HG03060 (cell line): ENCODE data around the gene PARD3.
"Not testable (repeated sequence)": the region's sequence is repeated elsewhere in the genome, so short reads cannot be mapped to it uniquely, and the experiment has no call there.

Experiments
- ATAC-seq: cut with Tn5 transposase; IDR thresholded peaks from one replicate; pipeline ENCODE4 v1.9.1; 2021; ENCODE audit warnings: low read depth, moderate number of reproducible peaks; ENCODE audit not compliant: unreplicated experiment

PARD3 gene

GRCh38 chr10:34748357-34748756, 66.7 kb downstream of the PARD3 start:
- no peak for ATAC-seq

GRCh38 chr10:34746094-34746493, 69.0 kb downstream of the PARD3 start:
- ATAC-seq, result no peak

- ATAC-seq, result no peak
Observed at GRCh38 chr10:34745244-34745643, 69.9 kb downstream of the PARD3 start.

- no peak for ATAC-seq
Observed at GRCh38 chr10:34744590-34744989, 70.5 kb downstream of the PARD3 start.

DNA sequence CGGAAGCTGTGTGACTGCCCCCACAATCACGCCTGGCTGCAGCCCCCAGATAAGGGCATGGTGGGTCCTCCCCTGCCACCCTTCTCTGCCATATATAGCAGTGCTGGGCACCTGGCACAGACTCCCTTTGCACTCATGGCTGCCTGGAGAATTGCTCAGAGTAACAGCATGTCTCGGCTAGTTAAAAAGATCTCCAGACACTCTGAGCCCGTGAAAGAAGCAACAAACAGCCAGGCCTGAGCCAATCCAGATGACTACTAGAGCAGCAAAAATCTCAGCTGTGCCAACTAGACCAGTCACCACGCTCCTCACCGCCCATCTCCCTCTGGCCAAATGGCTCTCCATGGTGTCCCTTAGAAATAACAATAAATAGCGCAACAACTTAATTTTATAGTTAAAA, 71.3 kb downstream of the PARD3 start:
- no peak for ATAC-seq

DNA sequence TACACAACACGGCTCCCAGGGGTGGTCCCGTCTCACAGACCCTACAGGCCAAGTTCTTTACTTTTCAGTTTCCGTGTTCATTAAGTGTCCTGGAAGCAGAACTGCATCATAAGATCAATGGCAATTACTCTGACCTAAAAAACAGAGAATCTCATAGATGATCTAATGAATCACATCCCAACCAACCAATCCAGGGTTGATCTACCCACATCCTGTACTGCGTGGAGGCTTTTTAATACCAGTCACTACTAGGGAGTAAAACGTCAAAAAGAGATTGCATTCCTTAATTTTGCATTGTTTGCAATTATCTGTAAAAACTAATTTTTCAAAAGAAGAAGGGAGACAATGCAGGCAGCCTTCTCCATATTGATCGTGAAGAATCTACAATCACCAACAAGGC, 72.6 kb downstream of the PARD3 start:
- ATAC-seq, result no peak

GRCh38 chr10:34741087-34741486, 74.0 kb downstream of the PARD3 start:
- ATAC-seq, result not testable (repeated sequence)

GRCh38 chr10:34740321-34740720, 74.8 kb downstream of the PARD3 start:
- no peak for ATAC-seq

- no peak for ATAC-seq
Observed at GRCh38 chr10:34739915-34740314, 75.2 kb downstream of the PARD3 start.

- ATAC-seq, result no peak
Observed at GRCh38 chr10:34737772-34738169, 77.3 kb downstream of the PARD3 start.

DNA sequence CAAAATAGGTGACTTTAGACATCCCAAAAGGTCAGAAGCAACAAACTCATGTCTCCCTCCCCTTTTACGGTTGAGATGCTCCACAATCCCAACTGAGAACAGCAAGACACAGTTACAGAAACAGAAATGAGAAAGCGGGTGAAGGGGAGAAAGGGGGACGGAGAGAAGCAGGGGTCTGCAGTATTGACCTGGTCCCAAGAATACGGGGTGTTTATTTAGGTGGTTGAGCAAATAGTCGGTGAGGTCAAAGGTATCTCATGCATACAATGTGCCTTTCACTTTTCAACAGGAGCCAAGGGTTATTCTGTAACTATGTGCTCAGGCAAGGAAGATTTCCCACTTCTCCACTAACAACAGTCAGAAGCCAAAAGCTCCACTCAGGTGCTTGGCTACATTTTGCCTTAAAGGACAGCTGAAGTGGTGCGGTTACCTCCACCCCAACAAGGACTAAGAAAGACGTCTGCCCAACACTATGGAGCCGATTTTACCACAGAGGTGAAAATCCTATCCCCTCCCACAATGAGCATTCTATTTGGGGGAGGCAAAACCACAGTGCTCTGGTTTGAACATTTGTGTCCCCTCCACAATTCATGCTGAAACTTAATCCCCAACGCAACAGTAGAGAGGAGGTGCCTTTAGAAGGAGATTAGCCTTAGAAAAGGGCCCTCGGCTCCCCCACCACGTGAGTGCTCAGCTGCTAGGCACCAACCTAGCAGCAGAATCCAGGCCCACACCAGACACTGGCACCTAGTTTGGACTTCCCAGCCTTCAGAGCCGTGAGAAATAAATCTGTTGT, 77.9 kb downstream of the PARD3 start:
- no peak for ATAC-seq

DNA sequence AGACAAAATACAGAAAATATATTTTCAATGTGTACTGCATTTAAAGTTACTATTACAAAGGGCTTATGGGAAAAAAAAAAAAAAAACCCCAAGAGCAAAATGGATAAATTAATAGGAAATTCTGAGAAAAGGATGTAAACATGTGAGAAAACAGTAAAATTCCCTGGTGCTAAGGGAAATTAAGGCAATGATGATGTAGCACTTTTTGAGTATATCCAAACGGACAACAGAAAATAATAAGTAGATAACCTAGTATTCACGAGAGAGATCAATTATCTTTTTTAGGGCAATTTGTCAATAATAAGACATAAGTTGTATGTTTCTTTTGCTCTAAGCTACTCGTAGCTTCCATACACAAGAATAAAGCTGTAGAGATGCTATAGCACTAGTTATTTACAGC, 80.2 kb downstream of the PARD3 start:
- no peak for ATAC-seq

DNA sequence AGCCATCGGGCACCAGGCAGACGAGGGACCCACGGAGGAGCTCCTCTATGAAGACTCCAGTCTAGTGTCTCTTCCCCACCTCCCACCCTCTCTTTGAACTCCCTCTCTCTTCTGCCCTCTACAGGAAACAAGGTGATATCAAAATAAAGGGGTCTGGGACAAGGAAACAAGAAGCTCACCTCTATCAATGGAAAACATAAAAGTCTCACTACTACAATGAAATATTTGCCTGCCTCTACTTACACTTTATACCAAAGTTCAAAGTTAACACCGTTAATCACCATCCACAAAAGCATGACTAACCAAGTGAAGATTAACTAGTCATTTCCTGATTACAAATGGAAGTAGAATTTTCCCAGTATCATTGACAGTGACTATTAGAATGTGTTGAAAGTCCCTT, 82.2 kb downstream of the PARD3 start:
- no peak for ATAC-seq

DNA sequence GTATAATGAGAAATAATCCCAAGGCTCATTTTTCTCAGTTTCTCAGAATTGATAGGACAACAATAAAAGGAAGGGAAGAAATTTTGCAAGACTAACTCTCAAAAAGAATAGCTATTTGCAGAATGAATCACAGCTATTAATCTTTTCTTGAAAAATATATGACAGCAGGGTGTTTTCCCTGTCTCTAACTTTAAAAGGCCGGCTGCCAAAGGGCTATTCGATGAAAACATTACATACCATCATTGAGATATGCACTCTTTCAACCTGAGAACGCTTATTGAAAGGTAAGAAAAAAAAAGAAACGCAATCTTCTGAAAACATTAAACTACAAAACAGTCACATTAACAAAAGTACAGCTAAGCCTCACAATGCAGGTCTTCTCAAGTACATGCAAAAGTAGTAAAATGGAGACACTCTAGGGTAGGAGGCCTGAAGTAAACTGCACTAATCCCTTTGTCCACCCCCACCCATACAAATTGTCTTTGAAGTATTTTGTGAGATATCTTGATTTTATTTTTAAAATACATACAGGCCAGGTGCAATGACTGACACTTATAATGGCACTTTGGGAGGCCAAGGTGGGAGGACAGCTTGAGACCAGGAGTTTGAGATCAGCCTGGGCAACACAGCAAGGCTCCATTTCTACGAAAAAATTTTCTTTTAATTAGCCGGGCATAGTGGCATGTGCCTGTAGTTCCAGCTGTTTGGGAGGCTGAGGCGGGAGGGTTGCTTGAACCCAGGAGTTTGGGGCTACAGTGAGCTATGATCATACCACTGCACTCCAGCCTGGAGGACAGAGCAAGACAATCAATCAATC, 83.0 kb downstream of the PARD3 start:
- no peak for ATAC-seq

GRCh38 chr10:34731213-34731612, 83.9 kb downstream of the PARD3 start:
- ATAC-seq, result no peak

DNA sequence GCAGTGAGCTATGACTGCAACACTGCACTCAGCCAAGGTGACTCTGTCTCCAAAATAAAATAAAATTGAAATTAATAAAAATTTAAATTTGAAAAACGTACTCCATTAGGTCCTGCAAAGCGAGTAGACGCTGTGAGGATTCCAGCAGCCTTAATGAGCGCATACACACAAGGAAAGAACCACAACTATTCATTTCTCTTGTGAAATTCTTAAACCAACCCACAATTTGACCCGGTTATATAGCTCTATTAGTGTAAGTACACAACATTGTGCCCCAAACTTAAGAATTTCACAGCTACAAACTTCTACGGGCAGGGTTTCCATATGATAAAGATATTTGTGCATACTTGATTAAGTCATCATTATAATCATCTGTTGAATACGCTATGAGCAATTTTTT, 84.4 kb downstream of the PARD3 start:
- no peak for ATAC-seq

- no peak for ATAC-seq
Observed at GRCh38 chr10:34729619-34730018, 85.5 kb downstream of the PARD3 start.

GRCh38 chr10:34728361-34728760, 86.7 kb downstream of the PARD3 start:
- no peak for ATAC-seq

- no peak for ATAC-seq
Observed at GRCh38 chr10:34727595-34728033, 87.5 kb downstream of the PARD3 start.

DNA sequence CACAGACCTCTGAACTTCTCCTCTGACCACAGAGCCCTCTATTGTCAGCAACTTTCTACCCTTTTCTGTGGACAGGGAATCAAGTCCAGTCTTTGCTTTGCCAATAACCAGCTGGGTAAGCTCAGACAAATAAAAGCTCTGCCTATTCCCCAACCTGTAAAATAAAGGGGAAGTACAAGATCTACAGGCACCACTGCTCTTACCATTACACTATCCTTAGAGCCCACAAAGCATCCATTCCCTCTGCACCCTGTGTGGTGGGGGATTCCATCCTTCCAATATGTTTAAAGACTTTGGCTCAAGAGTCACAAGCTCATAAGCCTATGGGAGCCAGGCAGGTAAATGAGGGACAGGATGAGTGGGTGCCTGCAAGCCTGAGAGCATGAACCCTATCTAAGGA, 88.2 kb downstream of the PARD3 start:
- no peak for ATAC-seq

DNA sequence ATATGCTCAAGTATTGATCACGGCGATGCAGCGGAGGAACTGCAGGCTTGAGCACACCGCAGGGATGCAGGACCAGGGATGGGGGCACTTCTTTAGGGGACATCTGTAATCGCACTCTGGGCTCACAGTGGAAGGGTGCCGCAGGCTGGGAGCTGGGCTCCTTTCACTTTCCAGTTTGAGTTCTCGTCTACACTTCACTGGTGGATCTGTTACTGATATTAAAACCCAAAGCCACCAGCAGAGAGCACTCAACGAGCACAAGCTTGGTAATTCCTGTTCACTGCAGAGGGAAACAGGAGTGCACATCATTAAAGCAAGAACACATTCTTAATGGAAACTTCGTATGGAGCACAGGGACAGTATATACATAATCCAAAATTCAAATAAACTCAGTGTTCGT, 91.3 kb downstream of the PARD3 start:
- no peak for ATAC-seq

DNA sequence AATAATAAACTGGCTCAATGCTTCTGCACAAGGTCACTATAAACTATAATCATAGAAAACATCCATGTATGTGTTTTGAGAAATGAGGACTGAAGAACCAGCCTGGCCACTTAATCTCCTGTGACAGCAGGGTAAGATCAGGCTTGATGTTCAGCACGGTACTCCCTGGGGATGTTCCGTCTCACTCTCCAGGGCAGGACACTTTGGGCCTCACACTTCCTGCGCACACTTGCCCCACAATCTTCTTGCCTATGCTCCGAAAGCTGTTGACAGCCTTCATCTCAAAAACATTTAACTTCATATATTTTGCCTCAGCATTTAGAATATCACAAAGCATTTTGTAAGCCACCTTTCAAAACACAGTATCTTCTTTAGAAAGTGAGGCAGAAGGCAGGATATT, 92.7 kb downstream of the PARD3 start:
- no peak for ATAC-seq
